NCI-H345 (cell line): ENCODE measurements around the gene LRP11.

ENCODE experiments used
- DNase-seq: peaks from one replicate; lab custom pipeline; 2025; lab: John Stamatoyannopoulos, UW

LRP11 gene

GRCh38 chr6:149782337-149782736, 81.8 kb downstream of the LRP11 start:
- DNase-seq: no peak

- no peak for DNase-seq
Measured at GRCh38 chr6:149781715-149782114, 82.4 kb downstream of the LRP11 start.

GRCh38 chr6:149779644-149779963, 84.6 kb downstream of the LRP11 start:
- no peak for DNase-seq

DNA sequence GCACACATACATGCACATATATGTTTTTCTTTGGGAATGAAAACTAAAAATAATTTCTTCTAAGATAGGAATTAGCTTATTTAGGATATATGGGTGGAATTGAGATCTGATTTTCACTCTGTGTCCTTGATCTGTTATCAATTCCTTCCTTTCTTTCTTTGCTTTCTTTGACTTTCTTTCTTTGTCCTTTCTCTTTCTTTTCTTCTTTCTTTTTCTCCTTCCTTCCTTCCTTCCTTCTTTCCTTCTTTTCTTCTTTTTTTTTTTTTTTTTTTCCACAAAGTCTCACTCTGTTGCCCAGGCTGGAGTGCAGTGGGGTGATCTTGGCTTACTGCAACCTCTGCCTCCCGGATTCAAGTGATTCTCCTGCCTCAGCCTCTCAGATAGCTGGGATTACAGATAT, 86.5 kb downstream of the LRP11 start:
- DNase-seq: no peak

DNA sequence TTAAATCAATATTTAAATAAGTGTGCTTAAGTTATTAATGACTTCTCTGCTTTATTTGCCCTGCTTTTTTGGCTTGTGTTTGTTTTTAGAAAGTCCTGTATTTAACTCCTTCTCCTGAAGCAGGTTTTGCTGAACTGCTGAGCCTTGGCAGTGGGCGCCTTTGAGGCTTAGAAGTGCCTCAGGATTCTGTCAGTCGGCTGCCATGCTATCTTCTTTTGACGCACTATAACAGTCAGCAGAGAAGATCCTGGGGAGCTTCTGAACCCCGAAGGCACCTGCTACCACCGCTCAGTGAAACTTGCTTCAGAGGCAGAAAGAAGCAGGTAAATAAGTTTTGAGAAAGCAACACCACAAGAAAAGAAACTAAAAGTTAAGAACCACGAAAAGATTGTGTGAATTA, 92.2 kb downstream of the LRP11 start:
- no peak for DNase-seq

- no peak for DNase-seq
Measured at GRCh38 chr6:149771185-149771584, 93.0 kb downstream of the LRP11 start.

DNA sequence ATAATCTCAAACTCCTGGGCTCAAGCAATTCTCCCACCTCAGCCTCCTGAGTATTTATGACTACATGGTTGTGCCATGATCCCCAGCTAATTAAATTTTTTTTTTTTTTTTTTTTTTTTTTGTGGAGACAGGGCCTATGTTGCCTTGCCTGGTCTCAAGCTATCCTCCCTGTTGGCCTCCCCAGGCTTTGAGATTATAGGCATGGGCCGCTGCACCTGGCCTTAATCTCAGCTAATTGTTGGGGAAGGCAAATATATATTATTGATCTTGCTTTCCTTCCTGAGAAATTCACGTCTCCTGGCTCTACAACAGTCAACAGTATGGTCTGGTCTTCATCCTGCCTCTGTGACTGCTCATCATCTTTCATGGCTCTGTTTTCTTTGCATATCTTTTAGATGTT, 94.5 kb downstream of the LRP11 start:
- DNase-seq: no peak
